HEK293 (cell line): ENCODE measurements around the gene CYP27A1.

Experiments used
- CTCF ChIA-PET: fragments of 350-600 bp; formaldehyde crosslinking; extraction: SDS; loops from one replicate; lab custom pipeline; 2021; ENCODE audit warnings: antibody characterized with exemption; lab: Yijun Ruan, JAX
- POLR2A ChIA-PET: fragments of 300-600 bp; formaldehyde crosslinking; extraction: SDS; loops from one replicate; lab custom pipeline; 2020; ENCODE audit warnings: antibody characterized with exemption, inconsistent platforms; lab: Yijun Ruan, JAX
- H3K27ac ChIP-seq: fragments of 200-500 bp; sonication (Bioruptor generic); 2 replicates; pipeline ENCODE4 v1.5.1; 2014; ENCODE audit warnings: low read depth, low read length, control low read depth, inconsistent platforms; ENCODE audit errors: extremely low read depth
- H3K36me3 ChIP-seq, 2 experiments: fragments of 200-500 bp in 1 of 2; sonication (Bioruptor generic) in 1 of 2; 1 replicate in 1 of 2; 2 replicates in 1 of 2; pipeline ENCODE4 v1.5.1; 2014 to 2017; ENCODE audit warnings: inconsistent platforms in 2 of 2, low read length in 2 of 2; ENCODE audit not compliant: control insufficient read depth in 2 of 2, insufficient read depth in 1 of 2
- H3K4me1 ChIP-seq: fragments of 200-500 bp; sonication (Bioruptor generic); 2 replicates; pipeline ENCODE4 v1.5.1; 2014; ENCODE audit warnings: mild to moderate bottlenecking, low read length, inconsistent platforms; ENCODE audit not compliant: control insufficient read depth, insufficient read depth
- H3K4me3 ChIP-seq: 2 replicates; pipeline ENCODE4 v1.5.1; 2011; ENCODE audit warnings: low read depth, mild to moderate bottlenecking, control low read depth, low read length, moderate library complexity
- H3K9me3 ChIP-seq: fragments of 200-500 bp; sonication (Bioruptor generic); 2 replicates; pipeline ENCODE4 v1.5.1; 2014; ENCODE audit warnings: low read depth, low read length, inconsistent platforms; ENCODE audit not compliant: control insufficient read depth, insufficient read depth
- AEBP2 ChIP-seq: fragments of 450-650 bp; formaldehyde crosslinking; IDR thresholded peaks from 2 replicates; pipeline ENCODE4 v1.5.1; 2016; ENCODE audit warnings: missing biosample characterization, missing genetic modification characterization, borderline replicate concordance
- CTCF ChIP-seq: fragments of 450-650 bp; formaldehyde crosslinking; IDR thresholded peaks from 2 replicates; pipeline ENCODE4 v1.5.1; 2016; ENCODE audit warnings: missing biosample characterization, missing genetic modification characterization
- EGR2 ChIP-seq: fragments of 450-650 bp; formaldehyde crosslinking; IDR thresholded peaks from 2 replicates; pipeline ENCODE4 v1.5.1; 2016; ENCODE audit warnings: low read depth, missing biosample characterization, missing genetic modification characterization
- KLF8 ChIP-seq: fragments of 450-650 bp; formaldehyde crosslinking; IDR thresholded peaks from 2 replicates; pipeline ENCODE4 v1.5.1; 2016; ENCODE audit warnings: missing biosample characterization, missing genetic modification characterization
- SCRT2 ChIP-seq: fragments of 450-650 bp; formaldehyde crosslinking; IDR thresholded peaks from 2 replicates; pipeline ENCODE4 v1.5.1; 2016; ENCODE audit warnings: missing biosample characterization, missing genetic modification characterization
- SP7 ChIP-seq: fragments of 450-650 bp; formaldehyde crosslinking; IDR thresholded peaks from 2 replicates; pipeline ENCODE4 v1.5.1; 2016; ENCODE audit warnings: missing biosample characterization, missing genetic modification characterization
- WT1 ChIP-seq: fragments of 450-650 bp; formaldehyde crosslinking; IDR thresholded peaks from 2 replicates; pipeline ENCODE4 v1.5.1; 2016; ENCODE audit warnings: missing biosample characterization, missing genetic modification characterization
- ZBTB7A ChIP-seq: fragments of 450-650 bp; formaldehyde crosslinking; IDR thresholded peaks from 2 replicates; pipeline ENCODE4 v1.5.1; 2016; ENCODE audit warnings: low read depth, missing biosample characterization, missing genetic modification characterization
- ZEB2 ChIP-seq: fragments of 450-650 bp; formaldehyde crosslinking; IDR thresholded peaks from 2 replicates; pipeline ENCODE4 v1.5.1; 2016; ENCODE audit warnings: missing biosample characterization, missing genetic modification characterization
- ZFP3 ChIP-seq: fragments of 450-650 bp; formaldehyde crosslinking; IDR thresholded peaks from 2 replicates; pipeline ENCODE4 v1.5.1; 2016; ENCODE audit warnings: low read depth, missing biosample characterization, missing genetic modification characterization
- ZIC2 ChIP-seq: fragments of 450-650 bp; formaldehyde crosslinking; IDR thresholded peaks from 2 replicates; pipeline ENCODE4 v1.5.1; 2016; ENCODE audit warnings: missing biosample characterization, missing genetic modification characterization
- ZNF114 ChIP-seq: fragments of 450-650 bp; formaldehyde crosslinking; IDR thresholded peaks from 2 replicates; pipeline ENCODE4 v1.5.0; 2017; ENCODE audit warnings: missing biosample characterization, missing genetic modification characterization
- ZNF169 ChIP-seq: fragments of 450-650 bp; formaldehyde crosslinking; IDR thresholded peaks from 2 replicates; pipeline ENCODE4 v1.5.1; 2016; ENCODE audit warnings: missing biosample characterization, missing genetic modification characterization
- ZNF2 ChIP-seq: fragments of 450-650 bp; formaldehyde crosslinking; IDR thresholded peaks from 2 replicates; pipeline ENCODE4 v1.5.1; 2016; ENCODE audit warnings: missing biosample characterization, missing genetic modification characterization
- ZNF266 ChIP-seq: fragments of 450-650 bp; formaldehyde crosslinking; IDR thresholded peaks from 2 replicates; pipeline ENCODE4 v1.5.1; 2016; ENCODE audit warnings: missing biosample characterization, missing genetic modification characterization, low read depth
- ZNF555 ChIP-seq: fragments of 450-650 bp; formaldehyde crosslinking; conservative IDR thresholded peaks from 2 replicates; pipeline ENCODE4 v1.5.1; 2017; ENCODE audit warnings: missing biosample characterization, mild to moderate bottlenecking, missing genetic modification characterization, inconsistent platforms
- ZNF585B ChIP-seq: fragments of 450-650 bp; formaldehyde crosslinking; IDR thresholded peaks from 2 replicates; pipeline ENCODE4 v1.5.1; 2016; ENCODE audit warnings: missing biosample characterization, missing genetic modification characterization
- ZNF596 ChIP-seq: fragments of 450-650 bp; IDR thresholded peaks from 2 replicates; pipeline ENCODE4 v1.5.0; 2018; ENCODE audit warnings: missing biosample characterization, mild to moderate bottlenecking, missing genetic modification characterization, moderate library complexity
- ZNF76 ChIP-seq: fragments of 450-650 bp; formaldehyde crosslinking; IDR thresholded peaks from 2 replicates; pipeline ENCODE4; 2016; ENCODE audit warnings: low read depth, missing biosample characterization, missing genetic modification characterization, borderline replicate concordance
- ZNF785 ChIP-seq: fragments of 450-650 bp; formaldehyde crosslinking; IDR thresholded peaks from 2 replicates; pipeline ENCODE4 v1.5.1; 2016; ENCODE audit warnings: missing biosample characterization, missing genetic modification characterization
- TF ChIP-seq, protein P1 (sequence below): fragments of 450-650 bp; formaldehyde crosslinking; IDR thresholded peaks from 2 replicates; pipeline ENCODE4 v1.5.1; 2016; ENCODE audit warnings: missing biosample characterization, missing genetic modification characterization
- TF ChIP-seq, protein P2 (sequence below): fragments of 450-650 bp; formaldehyde crosslinking; IDR thresholded peaks from 2 replicates; pipeline ENCODE4 v1.5.1; 2016; ENCODE audit warnings: missing biosample characterization, missing genetic modification characterization, low read depth
- TF ChIP-seq, protein P3 (sequence below): fragments of 450-650 bp; formaldehyde crosslinking; IDR thresholded peaks from 2 replicates; pipeline ENCODE4 v1.5.1; 2016; ENCODE audit warnings: missing biosample characterization, missing genetic modification characterization

Gene CYP27A1

GRCh38 chr2:218734190-218734975, 47.6 kb upstream of the CYP27A1 start:
- Histone ChIP-seq H3K27ac (no peak overlapping the region), H3K4me3 (no peak overlapping the region), H3K36me3 (peaks cover 12 to 62% of the 10 kb centered on the region in 2 experiments), H3K4me1 (peaks cover 6% of the 10 kb centered on the region), H3K9me3 (no peaks in the 10 kb centered on the region)
- ChIA-PET CTCF (interaction anchor here (0.6 to 0.7 kb wide), 2 partner anchors 91 to 409 kb away, joined by 3 to 6 read pairs; no protein-coding TSS in a partner anchor), POLR2A (no interaction called here)
- TF ChIP-seq ZFP3 (tag by site-specific recombination) (no peak), CTCF (tag by site-specific recombination) (no peak), ZEB2 (tag by site-specific recombination) (no peak), ZNF2 (tag by site-specific recombination) (no peak), ZIC2 (tag by site-specific recombination) (no peak)
- TF ChIP-seq, protein P1, sequence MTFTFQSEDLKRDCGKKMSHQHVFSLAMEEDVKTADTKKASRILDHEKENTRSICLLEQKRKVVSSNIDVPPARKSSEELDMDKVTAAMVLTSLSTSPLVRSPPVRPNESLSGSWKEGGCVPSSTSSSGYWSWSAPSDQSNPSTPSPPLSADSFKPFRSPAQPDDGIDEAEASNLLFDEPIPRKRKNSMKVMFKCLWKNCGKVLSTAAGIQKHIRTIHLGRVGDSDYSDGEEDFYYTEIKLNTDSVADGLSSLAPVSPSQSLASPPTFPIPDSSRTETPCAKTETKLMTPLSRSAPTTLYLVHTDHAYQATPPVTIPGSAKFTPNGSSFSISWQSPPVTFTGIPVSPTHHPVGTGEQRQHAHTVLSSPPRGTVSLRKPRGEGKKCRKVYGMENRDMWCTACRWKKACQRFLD (tag by site-specific recombination) = no peak

DNA sequence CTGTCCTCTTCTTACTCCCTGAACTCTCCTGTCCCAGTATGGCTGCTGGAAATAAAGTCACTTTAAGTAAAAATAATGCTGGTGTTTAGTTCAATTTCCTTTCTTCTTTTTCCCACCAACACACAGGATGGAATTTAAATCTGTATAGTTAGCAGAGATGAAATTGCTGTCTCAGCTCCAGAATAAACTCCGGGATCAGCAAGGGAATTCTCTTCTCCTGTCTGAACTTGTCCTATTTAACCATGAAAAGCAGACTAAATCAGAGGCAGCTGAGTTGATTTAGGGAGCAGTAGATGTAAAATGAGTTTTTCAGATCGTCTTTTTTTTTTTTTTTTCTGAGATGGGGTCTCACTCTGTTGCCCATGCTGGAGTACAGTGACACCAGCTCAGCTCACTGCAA, 45.4 kb upstream of the CYP27A1 start:
- Histone ChIP-seq H3K4me3 (no peak overlapping the region), H3K36me3 (peaks cover 24 to 81% of the 10 kb centered on the region in 2 experiments), H3K4me1 (peaks cover 6% of the 10 kb centered on the region), H3K9me3 (no peaks in the 10 kb centered on the region), H3K27ac (no peak overlapping the region)
- POLR2A ChIA-PET = interaction anchor here (0.7 kb wide), 1 partner anchor 9 kb away, joined by 8 read pairs; no protein-coding TSS in a partner anchor
- TF ChIP-seq EGR2 (tag by site-specific recombination) (no peak), ZNF76 (tag by site-specific recombination) (no peak), ZNF266 (tag by site-specific recombination) (no peak), ZNF114 (tag by site-specific recombination) (no peak), ZNF555 (tag by site-specific recombination) (no peak), AEBP2 (tag by site-specific recombination) (no peak), WT1 (no peak), ZNF169 (tag by site-specific recombination) (no peak), ZNF785 (tag by site-specific recombination) (no peak), ZNF596 (tag by site-specific recombination) (no peak), ZNF585B (tag by site-specific recombination) (no peak), KLF8 (tag by site-specific recombination) (no peak), SP7 (tag by site-specific recombination) (no peak), SCRT2 (no peak), ZBTB7A (tag by site-specific recombination) (no peak)
- TF ChIP-seq, protein P2, sequence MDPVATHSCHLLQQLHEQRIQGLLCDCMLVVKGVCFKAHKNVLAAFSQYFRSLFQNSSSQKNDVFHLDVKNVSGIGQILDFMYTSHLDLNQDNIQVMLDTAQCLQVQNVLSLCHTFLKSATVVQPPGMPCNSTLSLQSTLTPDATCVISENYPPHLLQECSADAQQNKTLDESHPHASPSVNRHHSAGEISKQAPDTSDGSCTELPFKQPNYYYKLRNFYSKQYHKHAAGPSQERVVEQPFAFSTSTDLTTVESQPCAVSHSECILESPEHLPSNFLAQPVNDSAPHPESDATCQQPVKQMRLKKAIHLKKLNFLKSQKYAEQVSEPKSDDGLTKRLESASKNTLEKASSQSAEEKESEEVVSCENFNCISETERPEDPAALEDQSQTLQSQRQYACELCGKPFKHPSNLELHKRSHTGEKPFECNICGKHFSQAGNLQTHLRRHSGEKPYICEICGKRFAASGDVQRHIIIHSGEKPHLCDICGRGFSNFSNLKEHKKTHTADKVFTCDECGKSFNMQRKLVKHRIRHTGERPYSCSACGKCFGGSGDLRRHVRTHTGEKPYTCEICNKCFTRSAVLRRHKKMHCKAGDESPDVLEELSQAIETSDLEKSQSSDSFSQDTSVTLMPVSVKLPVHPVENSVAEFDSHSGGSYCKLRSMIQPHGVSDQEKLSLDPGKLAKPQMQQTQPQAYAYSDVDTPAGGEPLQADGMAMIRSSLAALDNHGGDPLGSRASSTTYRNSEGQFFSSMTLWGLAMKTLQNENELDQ (tag by site-specific recombination) = no peak
- TF ChIP-seq, protein P3, sequence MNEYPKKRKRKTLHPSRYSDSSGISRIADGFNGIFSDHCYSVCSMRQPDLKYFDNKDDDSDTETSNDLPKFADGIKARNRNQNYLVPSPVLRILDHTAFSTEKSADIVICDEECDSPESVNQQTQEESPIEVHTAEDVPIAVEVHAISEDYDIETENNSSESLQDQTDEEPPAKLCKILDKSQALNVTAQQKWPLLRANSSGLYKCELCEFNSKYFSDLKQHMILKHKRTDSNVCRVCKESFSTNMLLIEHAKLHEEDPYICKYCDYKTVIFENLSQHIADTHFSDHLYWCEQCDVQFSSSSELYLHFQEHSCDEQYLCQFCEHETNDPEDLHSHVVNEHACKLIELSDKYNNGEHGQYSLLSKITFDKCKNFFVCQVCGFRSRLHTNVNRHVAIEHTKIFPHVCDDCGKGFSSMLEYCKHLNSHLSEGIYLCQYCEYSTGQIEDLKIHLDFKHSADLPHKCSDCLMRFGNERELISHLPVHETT (tag by site-specific recombination) = no peak
- CTCF ChIA-PET = interaction anchor here (0.9 to 1.3 kb wide), 3 partner anchors 15 to 111 kb away, joined by 3 to 11 read pairs (median 4); partner anchors contain the start of gene TTLL4
